Cardiac muscle cell (in vitro differentiated cells and primary cell): ENCODE data around the gene CDC42BPB. TPM values are rescaled to one million over a fixed set of nuclear protein-coding genes. Genes with fewer than 3 reads are reported as not detected.

Source experiments
- DNase-seq, 2 donors: peaks; one replicate each; pipeline versions ENCODE4 v3.0.0 to v3.0.0-alpha.2; 2010 to 2017; ENCODE audit warnings: low read depth in 1 of 2, low spot score in 1 of 2
- H3K27ac ChIP-seq: fragments of 200-600 bp; sonication (generic); 2 replicates; pipeline ENCODE4 v1.5.1; 2016
- H3K27me3 ChIP-seq: fragments of 200-600 bp; sonication (generic); 2 replicates; pipeline ENCODE4 v1.6.0; 2016; ENCODE audit warnings: control low read depth
- H3K36me3 ChIP-seq: fragments of 200-600 bp; sonication (generic); 2 replicates; pipeline ENCODE4 v1.5.1; 2016; ENCODE audit warnings: control low read depth
- H3K4me1 ChIP-seq: fragments of 200-600 bp; sonication (generic); 2 replicates; pipeline ENCODE4 v1.8.1; 2017; ENCODE audit warnings: low read depth, mild to moderate bottlenecking, mixed run types
- H3K4me3 ChIP-seq: fragments of 200-600 bp; sonication (generic); 2 replicates; pipeline ENCODE4 v1.5.1; 2016; ENCODE audit warnings: mild to moderate bottlenecking
- H3K9me3 ChIP-seq: fragments of 200-600 bp; sonication (generic); 2 replicates; pipeline ENCODE4 v1.5.1; 2017; ENCODE audit warnings: low read depth, mild to moderate bottlenecking, control low read depth
- CTCF ChIP-seq: IDR thresholded peaks from 2 replicates; pipeline ENCODE4 v1.5.1; 2012; ENCODE audit warnings: low read depth, mild to moderate bottlenecking, low read length
- polyA plus RNA-seq: library from polyadenylated mRNA; unstranded; fragments of >200 nt; fragmentation: Nextera tagmentation; extraction: Ambion mirVana; gene quantifications from 2 replicates; pipeline ENCODE4 v1.2.1, GENCODE V29; 2016
- total RNA-seq: library from RNA; depleted of rRNA; stranded (reverse); fragments of >200 nt; gene quantifications from 2 replicates; pipeline ENCODE4 v1.2.3, GENCODE V29; 2016

The CDC42BPB gene
- total and polyA plus RNA-seq, 2 experiments from 2014 or later, result 18.9 to 91.6 TPM

DNA sequence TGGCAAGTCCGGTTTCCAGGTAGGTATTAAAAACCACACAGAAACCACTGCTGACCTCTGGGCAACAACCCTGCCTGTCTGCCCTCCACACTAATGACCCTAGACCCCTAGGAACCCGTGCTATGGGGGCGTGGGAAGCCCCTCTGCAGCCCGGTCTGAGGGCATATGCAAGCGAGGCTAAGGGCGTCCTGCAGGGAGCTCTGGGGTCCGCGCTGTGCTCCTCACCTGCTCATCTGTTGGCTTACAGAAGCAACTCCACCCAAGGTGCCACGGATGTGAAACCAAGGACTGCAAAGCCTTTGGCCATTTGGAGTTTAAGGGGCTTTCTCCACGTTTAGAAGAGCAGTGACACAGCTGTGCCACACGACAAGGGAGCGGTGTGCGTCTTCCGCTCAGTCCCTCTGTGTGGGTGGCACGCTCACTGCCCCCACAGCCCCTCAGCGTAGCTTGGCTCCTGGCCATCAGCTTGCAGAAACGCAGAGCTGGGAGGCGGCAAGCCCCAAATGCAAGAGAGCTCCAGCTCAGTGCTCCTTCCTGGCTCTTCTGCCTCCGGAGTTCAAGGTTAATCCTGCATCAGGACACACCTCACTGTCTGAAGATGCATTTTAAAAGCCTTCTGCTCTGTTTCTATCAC is 116.5 kb downstream of the CDC42BPB start:
- Histone ChIP-seq H3K4me3 (no peak overlapping the region), H3K27me3 (no peaks in the 10 kb centered on the region), H3K27ac (peak overlapping the region; percentile 42), H3K9me3 (no peaks in the 10 kb centered on the region), H3K4me1 (peaks cover 6% of the 10 kb centered on the region), H3K36me3 (peaks cover 29% of the 10 kb centered on the region)
- TF ChIP-seq CTCF, result no peak
- DNase-seq, result no peak

GRCh38 chr14:102939820-102940561 is 117.4 kb downstream of the CDC42BPB start:
- Histone ChIP-seq H3K4me1 (peaks cover 6% of the 10 kb centered on the region), H3K36me3 (peaks cover 21% of the 10 kb centered on the region)
- no peak for DNase-seq

DNA sequence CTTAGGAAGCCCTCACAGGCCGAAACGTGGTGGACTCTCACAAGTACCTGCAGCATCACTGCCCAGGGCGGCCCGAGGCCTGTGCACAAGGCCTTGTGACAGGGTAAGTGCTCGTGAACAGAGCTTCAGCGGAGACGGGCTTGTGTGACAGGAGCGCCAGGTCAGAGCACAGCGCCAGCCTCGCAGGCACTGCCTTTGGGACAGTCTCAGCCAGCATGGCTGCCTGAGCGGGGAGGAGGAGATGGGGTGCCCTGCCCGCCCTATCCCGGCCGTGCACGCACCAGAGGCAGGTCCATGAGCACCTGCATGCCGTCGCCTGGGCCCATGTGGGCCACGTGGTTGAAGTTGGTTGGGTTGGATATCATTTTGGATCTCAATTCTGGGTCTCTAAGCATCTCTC is 118.0 kb downstream of the CDC42BPB start:
- no peak for TF ChIP-seq CTCF
- no peaks in the 10 kb centered on the region for H3K9me3 ChIP-seq
- peaks cover 6% of the 10 kb centered on the region for H3K4me1 ChIP-seq
- H3K27me3 ChIP-seq, result no peaks in the 10 kb centered on the region
- H3K36me3 ChIP-seq, result peaks cover 21% of the 10 kb centered on the region
- no peak for DNase-seq
- H3K27ac ChIP-seq, result no peak overlapping the region
- no peak overlapping the region for H3K4me3 ChIP-seq

More at GRCh38 chr14:102939820-102940561, 117.4 kb downstream of the CDC42BPB start:
- no peak overlapping the region for H3K27ac ChIP-seq
- H3K9me3 ChIP-seq, result no peaks in the 10 kb centered on the region
- H3K27me3 ChIP-seq, result no peaks in the 10 kb centered on the region
- no peak for TF ChIP-seq CTCF
- H3K4me3 ChIP-seq, result no peak overlapping the region

DNA sequence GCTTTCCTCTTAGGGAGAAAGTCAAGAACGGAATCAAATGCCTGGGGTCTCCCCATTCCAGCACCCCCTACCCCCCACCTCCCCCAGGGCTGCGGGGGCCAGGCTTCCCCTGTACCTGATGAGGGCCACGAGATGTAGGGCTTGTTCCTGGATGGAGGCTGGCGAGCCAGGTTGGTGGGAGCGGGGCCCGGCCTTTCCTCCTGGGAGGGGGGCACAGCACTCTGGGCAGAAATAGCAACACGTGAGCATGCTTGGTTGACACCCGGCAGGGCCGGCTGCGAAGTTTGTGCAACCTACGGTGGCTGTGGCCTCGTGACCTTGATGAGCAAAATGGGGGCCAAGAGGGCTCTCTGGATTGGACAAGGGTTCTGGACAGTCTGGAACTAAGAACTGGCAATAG is 119.2 kb downstream of the CDC42BPB start:
- TF ChIP-seq CTCF, result no peak
- no peak overlapping the region for H3K27ac ChIP-seq
- peaks cover 11% of the 10 kb centered on the region for H3K36me3 ChIP-seq

DNA sequence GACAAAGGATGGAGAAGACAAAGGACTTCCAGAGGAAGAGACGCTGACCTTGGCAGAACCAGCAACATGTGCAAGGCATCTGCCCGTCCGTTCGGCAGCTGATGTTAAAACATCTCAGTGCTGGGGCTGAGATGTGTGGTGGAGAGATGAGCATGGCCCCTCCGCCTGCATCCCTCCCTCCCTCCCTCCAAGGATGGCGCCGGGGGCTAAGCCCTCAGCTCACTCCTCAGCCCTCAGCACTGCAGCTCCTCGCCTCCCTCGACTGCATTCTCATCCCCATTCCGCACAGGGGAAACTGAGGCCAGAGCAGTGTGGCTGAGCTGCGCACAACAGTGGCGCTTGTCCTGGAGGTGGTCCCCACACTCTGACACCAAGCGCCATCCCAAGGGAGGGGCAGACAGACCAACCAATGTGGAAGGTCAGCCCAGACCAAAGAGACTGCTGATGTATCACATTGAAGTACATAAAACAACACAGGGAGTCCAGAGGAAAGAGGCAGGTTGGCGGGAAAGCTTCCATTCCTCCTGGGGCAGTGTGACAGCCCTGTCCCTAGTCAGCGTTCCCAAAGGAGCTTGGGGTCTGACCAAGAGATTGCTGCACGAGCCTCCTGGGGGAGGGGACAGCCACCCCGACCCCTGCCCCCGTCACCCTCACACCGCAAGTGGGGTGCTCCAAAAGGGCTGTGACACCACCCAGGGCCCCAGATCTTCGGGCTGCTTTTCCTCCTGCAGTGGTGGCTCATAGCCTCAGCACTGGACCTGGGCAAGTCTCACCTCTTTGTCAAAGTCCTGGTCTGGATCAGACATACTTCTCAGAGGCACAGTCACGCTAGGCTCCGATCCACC is 119.8 kb downstream of the CDC42BPB start:
- Histone ChIP-seq H3K36me3 (peaks cover 10% of the 10 kb centered on the region), H3K27me3 (no peaks in the 10 kb centered on the region), H3K9me3 (no peaks in the 10 kb centered on the region), H3K27ac (no peak overlapping the region), H3K4me1 (peaks cover 6% of the 10 kb centered on the region), H3K4me3 (no peak overlapping the region)
- DNase-seq, result no peak
- no peak for TF ChIP-seq CTCF

More for the DNA sequence above, 119.2 kb downstream of the CDC42BPB start:
- H3K4me3 ChIP-seq, result no peak overlapping the region
- no peak for DNase-seq
- H3K9me3 ChIP-seq, result no peaks in the 10 kb centered on the region
- H3K27me3 ChIP-seq, result no peaks in the 10 kb centered on the region
- peaks cover 6% of the 10 kb centered on the region for H3K4me1 ChIP-seq
